GM18870 (cell line): ENCODE measurements around the gene PRPF8.

ENCODE experiments used
- ATAC-seq: cut with Tn5 transposase; IDR thresholded peaks from one replicate; pipeline ENCODE4 v1.9.1; 2021; ENCODE audit warnings: moderate library complexity; ENCODE audit not compliant: unreplicated experiment

PRPF8 gene

DNA sequence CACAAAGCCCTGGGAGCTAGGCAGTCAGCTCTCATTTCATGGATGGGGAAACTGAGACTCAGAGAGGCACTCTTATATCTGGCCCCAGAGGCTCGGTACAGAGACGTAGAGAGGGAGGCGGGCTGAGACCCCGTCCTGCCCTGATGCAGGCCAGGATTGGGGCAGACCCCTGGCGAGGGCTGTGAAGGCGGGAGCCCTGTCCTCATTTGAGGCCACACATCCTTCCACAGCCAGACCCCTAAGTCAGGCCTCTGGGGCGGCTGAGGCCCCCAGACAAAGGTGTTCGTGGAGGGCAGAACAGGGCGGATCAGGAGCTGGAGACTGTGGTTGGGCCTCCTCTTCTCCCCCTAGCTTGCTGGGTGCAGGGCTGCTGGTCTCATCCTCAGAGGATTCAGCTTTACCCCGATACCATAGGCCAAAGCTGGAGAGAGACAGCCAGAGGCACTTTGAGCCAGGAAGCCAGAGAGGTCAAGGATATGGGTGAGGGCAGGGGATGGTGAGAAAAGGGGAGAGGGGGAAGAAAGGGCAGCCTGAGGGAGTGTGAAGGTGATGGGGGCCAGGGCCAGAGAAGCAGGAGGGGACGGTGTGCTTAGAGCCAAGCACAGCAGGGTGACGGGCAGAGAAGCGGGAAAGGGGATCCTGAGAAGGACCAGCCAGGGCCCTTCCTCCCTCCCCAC, 38.3 kb downstream of the PRPF8 start:
- no peak for ATAC-seq

DNA sequence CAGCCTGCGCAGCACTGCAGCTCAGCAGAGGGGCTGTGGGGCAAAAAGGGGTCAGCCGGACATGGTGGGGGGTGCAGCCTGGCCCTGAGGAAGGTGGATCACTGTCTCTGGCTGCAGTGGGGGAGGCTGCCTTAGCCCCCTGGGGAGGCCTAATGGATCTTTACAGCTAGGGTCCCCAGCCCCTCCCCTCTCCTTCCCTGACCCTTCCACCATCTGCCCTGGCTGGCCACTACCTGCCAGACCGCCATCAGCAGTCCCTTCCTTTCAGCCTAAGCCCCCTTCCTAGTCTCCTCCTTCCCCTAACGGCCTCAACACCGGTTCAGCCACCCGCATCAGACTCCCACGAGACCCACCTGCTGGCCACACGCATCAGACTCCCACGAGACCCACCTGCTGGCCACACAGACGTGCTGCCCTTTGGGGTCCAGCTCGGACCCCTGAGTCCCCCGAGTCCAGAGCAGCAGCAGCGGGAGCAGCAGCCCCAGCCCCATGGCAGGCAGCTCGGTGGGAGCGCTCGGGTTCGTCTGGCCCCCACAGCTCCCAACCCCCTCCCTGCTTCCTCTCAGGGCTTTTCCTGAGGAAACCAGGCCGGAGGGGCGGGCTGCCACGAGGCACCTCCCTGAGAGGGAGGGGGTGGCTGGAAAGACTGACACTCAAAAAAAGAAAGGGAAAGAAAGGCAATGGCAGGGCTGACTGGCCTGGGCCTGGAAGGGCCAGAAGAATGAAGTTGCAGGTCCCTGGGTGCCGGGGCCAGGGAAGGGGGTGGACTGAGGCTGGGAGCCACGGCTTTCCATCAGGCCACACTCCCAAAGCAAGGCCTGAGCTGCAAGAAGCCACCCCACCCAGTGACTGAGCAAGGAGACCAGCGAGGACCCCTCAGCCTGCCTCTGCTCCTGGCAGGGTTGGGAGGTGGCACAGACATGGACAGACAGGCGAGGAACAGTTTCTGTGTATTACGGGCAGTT, 39.2 kb downstream of the PRPF8 start, which contains the start of gene SCARF1:
Gene SCARF1, minus strand, starts transcription at position 526 of the 965 bp plus-strand sequence. Its CDS starts 35 bp downstream, at position 491.
- ATAC-seq, result no peak

DNA sequence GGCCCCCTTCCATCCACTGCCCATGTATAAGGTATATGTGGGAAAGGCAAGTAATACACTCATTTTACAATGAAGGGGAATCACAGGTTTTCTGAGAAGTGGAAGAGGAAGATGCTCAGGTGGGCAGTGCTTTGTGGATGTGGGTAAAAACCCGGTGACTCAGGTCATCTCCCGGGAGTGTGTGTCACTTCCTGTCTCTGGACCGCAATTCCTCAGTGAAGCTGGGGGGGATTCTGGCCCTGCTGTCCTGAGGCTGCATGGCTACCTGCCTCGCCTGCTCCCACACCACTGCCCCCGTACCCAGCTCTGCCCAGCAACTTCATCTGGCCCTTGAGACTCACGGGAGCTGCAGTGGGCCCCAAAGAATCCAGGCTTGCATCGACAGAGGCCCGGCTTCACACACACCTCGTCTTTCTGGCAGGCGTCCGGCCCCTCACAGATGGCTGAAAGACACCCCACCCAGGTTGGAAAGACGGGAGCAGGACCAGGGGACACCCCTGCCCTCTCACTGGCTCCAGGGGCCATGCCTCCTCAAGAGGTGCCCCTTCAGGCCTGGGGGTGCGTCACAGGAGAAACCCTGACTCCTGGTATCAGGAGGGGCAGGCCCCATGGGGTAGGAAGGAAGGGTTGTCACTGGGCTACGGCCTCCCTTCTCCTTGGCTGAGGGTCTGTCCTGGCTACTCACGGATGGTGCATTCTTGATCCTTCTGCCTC, 40.0 kb downstream of the PRPF8 start:
- ATAC-seq, result no peak

DNA sequence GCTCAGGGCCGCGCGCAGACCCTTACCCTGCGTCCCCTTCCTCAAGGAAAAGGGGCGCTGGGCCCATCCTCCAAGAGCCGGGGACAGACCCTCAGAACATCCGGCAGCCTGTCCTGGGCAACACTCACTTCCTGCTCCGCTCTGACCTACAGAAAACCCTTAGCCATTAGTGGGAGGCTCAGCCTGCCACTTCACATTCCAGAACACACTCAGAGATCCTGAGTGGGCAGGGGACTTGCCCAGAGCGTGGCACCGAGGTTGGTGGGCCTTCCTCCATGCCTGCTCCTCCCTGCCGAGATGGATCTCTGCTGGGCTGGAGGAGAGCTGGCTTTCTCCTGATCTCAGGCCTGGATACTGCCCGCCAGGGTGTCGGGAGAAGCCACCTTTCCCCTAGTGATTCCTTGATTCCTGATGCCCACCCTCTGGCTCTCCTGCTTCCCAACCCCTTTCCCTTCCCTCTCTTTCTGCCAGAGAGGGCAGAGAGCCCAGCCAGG, 40.6 kb downstream of the PRPF8 start:
- no peak for ATAC-seq

DNA sequence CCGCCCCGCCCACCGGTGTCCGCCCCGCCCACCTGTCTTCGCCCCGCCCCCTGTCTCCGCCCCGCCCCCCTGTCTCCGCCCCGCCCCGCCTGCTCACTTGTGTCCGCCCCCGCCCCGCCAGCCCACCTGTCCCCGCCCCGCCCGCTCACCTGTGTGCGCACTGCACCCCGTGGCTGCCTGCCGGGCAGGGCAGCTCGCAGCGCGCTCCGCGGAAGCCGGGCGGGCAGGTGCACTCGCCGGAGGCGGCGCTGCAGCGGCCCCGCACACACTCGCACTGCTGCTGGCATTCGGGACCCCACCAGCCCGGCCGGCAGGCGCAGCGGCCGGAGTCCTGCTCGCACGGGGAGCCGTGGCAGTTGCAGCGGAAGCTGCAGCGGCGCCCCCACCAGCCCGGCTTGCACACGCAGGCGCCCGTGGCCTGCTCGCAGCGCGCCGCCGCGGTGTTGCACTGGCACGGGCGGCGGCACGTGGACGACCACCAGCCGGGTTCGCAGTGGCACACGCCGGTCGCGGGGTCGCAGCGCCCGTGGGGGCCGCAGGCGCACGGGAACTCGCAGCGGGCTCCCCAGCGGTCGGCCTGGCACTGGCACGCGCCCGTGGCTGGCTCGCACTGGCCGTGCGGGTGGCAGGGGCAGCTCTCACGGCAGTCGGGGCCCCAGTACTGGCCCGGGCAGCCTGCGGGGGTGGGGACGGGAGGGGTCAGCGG, 41.2 kb downstream of the PRPF8 start:
- no peak for ATAC-seq

DNA sequence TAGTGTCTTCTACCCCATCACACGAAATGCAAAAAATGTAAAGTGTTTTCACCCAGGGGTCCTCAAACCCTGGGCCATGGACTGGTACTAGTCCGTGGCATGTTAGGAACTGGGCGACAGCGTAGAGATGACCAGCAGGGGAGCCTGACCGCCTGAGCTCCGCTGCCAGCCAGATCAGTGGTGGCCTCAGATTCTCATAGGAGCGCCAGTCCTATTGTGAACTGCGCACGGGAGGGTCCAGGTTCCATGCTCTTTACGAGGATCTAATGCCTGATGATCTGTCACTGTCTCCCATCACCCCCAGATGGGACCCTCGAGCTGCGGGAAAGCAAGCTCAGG, 43.6 kb downstream of the PRPF8 start:
- no peak for ATAC-seq

DNA sequence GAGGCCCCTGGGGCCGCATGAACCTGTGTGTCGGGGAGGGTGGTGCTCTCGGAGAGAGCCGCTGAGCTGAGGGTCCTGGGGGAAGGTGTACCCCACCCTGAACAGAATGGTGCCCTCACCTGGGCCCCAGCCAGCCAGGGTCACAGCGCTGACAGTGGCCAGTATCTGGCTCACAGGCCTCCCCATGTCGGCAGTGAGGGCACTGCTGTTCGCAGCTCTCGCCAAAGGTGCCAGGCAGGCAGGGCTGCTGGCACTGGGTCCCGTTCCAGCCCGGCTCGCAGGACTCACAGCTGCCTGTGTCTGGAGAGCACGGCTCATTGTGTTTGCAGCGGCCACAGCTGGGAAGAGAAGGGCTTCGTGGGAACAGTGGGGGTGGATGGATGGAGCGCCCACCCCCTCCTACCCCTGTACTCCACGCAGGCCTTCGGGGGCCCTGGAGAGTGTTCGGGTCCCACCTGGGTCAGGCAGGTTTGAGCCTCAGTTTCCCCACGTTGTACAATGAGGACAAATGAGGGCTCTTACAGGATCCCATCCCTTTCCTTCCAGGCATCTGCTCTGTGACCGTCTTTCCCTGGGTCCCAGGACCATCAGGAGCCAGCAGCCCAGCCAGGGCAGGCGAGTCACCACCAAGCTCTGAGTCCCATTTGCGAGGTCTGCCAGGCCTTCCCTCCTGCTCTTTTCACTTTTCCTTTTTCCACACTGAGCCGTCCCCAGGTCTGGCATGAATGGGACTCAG, 44.2 kb downstream of the PRPF8 start:
- ATAC-seq, result no peak

DNA sequence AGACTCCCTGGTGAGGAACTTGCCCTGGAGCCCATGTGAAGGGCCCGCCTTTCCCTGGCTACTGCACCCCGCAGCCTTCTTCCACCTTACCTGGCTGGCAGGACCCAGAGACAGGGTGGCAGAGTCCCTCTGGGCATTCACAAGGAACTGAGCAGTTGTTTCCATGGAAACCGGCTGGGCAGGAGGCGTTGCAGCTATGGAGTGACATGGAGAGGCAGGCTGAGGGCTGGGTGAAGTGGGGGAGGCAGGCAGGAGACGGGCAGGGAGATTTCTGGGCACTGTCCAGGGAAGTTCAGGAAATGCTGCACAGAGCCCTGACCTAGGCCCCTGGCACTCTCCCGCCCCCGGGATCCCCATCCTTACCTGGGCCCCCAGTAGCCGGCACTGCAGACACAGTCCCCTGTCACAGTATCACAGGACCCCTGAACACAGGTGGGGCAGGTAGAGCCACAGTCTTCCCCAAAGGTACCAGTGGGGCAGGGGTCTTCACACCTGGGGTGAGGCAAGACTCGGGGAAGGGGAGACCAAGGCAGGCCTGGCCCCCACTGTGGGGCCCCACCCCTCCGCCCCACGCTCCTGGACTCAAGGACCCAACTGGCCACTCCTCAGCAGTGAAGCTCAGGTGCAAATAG, 45.0 kb downstream of the PRPF8 start:
- no peak for ATAC-seq

DNA sequence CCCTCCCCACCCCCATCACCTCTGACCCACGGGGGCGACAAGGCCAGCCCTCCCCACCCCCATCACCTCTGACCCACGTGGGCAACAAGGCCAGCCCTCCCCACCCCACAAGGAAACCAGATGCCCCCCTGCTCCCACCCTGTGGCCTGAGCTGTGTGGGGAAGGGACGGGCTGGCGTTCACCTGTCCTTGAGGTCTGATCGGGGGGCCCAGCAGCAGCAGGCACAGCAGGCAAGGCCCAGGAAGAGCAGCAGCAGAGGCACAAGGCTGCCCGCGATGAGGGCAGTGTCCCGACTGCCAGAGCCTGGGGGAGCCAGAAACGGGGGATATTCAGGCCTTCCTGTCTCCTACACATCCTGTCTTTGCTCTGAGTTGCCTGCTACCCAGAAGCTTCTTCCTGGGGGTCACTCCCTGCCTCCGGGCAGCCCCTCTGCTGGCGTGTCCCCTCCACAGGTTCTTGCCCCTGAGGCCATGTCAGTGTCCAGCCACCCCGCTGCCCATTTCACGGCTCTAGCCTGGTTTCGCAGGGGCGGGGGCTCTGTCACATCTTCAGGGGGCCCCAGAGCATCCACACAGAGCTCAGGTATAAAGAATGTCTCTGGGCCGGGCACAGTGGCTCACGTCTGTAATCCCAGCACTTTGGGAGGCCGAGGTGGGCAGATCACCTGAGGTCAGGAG, 45.9 kb downstream of the PRPF8 start:
- no peak for ATAC-seq

DNA sequence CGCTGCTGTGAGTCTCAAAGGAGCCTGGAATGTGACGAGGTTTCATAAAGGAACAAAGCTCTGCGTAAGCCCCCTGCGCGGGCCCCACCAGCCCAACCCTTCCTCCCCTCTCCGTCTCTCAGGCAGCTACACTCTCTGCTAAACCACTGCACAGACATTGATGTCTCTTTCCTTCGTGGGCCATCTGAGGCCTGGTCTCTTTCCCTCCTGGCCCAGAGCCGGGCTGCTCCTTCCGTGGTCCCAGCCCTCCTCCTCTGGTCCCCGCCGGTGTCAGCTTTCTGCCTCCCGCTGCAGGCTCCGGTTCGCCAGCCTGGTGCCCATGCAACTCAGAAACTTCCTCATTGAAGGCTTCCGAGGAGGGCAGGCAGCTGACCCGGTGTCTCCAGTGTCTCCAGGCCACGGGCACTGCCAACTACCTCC, 46.5 kb downstream of the PRPF8 start:
- ATAC-seq, result no peak

DNA sequence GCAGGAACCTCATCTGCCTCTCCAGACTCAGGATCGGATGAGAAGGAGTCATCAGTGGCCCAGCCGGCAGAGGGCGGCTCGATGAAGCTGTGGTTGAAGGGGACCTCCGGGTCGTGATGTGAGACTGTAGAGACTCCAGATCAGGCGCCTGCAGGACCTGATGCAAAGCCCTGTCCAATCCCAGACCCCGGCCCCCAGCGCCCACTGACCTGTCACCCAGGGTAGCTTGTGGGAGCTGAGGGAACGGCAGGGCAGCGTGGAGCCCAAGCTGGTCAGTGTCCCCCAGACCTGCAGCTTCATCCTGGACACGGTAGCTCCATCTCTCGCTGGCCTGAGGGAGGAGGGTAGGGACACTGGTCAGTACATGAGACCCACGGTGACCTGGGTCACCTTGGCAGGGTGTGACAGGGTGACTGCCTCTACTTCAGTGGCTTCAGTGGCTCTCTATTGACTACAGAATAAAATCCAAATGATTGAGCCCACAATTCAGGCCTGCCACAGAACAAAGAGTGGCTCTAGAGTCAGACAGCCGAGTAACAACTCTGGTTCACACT, 47.9 kb downstream of the PRPF8 start:
- no peak for ATAC-seq

DNA sequence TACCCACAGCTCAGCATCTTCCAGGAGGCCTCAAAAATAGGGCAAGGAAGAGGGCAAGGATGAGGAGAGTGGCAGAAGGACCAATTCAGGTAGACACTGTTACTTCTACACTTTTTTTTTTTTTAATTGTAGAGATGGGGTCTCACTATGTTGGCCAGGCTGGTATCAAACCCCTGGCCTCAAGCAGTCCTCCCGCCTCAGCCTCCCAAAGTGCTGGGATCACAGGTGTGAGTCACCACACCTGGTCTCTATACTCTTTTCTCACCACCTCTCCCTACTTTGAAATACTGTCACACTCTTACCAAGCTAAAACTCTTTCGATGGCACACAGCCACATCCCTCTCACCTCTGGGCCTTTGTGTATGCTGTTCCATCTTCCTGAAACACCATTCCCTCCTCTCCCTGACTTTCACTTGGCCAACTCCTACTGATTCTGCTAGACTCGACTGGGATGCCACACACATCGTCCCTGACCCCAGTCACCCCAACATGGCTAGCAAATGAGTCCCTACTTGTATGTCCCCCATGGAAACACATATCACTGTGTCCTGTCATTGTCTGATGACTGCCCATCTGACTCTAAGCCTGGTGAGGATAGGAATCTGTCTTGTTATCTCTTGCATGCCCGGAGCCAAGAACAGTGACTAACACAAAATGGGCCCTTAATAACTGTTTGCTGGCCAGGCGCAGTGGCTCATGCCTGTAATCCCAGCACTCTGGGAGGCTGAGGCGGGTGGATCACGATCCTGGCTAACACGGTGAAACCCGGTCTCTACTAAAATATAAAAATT, 48.8 kb downstream of the PRPF8 start:
- no peak for ATAC-seq

DNA sequence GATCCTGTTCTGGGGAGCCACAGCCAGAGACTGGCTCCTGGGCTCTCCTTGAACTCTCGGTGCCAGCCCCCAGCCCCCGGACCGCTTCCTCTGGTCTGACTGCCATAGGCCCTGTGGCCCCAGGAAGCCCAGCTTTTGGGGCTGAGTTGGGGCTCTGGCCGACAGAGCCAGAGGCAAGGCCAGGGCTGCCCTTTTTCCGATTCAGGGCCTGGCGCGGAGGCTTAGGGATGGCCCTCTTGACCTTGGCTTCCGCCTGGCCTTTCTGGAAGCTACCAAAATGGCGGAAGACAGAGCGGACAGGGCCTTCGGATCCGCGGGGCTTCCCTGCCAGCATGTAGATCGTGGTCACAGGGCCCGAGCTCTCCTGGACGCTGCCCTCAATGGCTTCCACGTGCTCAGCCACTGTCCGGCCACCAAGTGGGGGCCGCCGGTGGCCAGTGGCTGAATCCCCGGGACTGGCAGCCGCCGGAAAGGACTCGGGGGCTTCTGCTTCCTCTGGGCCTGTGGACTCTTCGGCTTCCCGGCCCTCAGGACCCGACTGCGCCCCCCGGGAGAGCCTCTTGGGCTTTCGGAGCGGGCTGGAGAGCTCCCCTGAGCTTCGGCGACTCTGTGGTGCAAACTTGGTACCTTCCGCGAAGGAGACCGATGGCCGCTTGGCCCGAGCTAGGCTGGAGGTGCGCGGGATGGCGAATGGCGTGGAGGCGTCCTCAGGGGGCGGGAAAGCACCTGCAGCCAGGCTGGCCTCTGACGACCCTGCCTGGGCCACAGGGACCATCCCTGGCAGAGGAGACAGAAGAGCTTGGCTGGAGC, 49.6 kb downstream of the PRPF8 start:
- no peak for ATAC-seq

DNA sequence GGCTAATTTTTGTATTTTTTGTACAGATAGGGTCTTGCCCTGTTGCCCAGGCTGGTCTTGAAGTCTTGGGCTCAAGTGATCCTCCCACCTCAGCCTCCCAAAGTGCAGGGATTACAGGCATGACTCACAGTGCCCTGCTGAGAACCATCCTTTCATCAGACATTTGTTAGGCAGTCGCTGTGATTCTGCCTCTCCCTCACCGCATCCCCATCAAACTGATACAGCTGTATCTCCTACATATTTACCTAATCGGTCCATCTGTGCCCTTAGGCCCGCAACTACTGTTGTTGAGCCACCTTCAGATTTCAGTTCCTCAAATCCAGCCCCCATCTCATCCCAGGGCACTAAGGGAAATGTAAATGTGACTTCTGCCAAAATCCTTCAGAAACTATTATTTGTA, 54.0 kb downstream of the PRPF8 start:
- no peak for ATAC-seq

DNA sequence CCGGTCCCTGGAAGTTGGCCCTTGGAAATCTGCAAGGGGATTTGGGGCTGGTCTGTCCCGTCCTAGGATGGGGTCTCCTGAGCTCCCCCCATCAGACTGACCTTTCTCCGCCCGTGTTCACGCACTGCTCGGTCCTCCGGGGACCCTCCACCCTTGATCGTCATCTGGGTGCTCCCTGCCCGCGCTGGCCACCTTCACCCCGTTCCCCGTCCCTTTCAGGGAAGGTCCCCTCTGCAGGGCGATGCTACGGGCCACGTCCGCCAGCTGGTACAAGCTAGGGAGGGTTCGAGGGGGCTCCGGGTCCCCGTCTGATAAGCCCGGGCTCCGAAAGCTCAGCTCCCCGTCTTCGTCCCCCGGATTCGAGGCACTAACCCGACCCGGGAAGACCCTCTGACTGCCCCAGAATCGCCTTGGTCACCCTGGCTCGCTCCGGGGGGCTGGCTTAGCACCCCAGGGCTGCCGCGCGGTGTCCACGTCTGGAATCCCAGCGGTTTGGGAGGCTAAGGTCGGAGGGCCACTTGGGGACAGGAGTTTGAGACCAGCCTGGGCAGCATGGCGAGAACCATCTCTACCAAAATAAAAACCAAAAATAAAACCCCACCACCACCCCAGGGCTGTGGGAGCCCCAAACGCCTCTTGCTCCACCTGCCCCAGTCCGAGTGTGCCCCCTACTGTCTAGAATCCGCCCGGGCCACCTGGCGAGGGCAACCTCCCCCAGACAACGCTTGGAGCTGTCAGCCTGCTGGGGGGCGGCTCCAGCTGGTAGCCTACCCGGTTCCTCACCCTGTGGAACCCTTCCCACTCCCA, 55.0 kb downstream of the PRPF8 start:
- no peak for ATAC-seq

DNA sequence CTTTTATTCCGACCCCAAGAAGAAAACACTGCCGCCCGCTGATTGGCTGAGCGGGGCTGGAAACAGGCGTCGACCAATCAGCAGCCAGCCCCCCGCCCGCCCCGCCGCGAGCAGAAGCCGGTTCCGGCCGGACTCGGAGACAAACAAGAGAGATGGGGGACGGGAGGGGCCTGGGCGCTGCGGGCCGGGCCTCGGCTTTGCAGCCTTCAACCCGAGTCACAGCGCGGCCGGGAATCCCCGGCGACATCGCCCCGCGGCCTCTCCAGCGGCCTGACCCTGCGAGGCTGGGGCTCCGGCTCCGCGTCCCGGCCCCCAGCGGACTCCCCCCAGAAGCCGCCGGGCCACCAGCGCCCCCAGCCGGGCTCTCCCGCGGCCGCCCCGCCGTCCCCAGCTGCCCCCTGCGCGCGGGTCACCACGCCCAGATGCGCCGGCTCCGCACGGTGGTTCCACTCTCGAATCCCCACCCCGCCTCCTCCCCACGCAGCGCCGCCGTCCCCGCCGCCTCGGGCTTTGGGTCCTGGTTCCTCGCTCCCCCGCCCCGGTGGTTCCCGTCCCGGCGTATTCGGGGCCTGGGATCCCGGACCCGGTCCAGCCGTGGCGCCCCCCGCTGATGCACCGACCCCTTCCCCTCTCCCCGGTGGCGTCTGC, 55.7 kb downstream of the PRPF8 start:
- ATAC-seq, result peak; percentile 42
